ENCODE results near the gene SELENON. TPM values are rescaled to one million over a fixed set of nuclear protein-coding genes. Genes with fewer than 3 reads are reported as not detected.

Gene SELENON
- total RNA-seq, 1 donor from 2014 or later = 69.7 TPM

- no peak for DNase-seq (ENCODE audit: low spot score)
These were observed 5.7 kb upstream of the SELENON start for GRCh38 chr1:25794325-25794724.

DNA sequence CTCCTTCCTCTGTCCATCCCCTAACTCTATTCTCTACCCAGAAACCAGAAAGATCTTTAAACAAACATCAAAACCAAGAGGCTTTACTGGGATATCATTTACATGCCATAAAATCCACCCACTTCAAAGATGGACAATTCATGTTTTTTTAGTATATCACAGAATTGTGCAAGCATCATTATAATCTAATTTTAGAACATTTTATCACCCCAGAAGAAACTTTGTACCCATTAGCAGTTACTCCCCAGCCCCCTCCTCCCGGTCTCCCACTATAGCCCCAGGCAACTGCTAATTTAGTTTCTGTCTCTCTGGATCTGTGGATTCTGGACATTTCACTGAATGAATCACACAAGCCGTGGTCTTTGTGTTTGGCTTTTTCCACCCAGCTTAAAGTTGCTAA, 4.8 kb upstream of the SELENON start:
- no peak for DNase-seq (ENCODE audit: low spot score)

DNA sequence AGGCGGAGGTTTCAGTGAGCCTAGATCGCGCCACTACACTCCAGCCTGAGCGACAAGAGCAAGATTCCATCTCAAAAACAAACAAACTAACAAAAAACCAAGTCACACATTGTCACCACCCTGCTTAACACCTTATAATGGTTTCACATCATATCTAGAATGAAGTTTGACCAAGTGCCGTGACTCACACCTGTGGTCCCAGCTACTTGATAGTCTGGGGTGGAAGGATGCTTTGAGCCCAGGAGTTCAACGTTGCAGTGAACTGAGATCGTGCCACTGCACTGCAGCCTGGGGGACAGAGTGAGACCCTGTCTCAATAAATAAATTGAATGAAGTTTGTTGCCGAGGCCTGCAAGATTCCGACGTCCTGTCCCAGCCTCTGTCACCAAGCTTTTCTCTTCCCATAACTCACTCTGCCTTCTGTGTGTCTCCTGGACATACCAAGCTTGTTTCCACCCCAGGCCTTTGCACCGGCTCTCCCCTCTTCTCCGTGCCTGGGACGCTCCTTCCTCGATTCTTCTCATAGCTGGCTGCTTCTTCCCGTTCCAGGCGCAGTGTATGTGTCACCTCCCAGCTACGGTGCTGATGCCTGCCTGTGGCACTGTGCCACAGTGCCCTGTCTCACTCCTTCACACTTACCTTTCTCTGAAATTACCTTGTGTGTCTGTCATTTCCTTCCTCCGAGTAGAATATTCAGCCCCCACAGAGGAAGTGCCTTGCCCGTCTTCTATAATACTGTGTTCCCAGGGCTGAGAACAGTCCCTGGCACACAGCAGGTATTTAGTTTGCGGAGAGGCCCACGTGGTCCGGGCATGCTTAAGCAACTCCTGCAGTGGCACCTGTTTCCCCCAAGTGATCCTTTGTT, 3.8 kb upstream of the SELENON start:
- DNase-seq (ENCODE audit: low spot score) = no peak

DNA sequence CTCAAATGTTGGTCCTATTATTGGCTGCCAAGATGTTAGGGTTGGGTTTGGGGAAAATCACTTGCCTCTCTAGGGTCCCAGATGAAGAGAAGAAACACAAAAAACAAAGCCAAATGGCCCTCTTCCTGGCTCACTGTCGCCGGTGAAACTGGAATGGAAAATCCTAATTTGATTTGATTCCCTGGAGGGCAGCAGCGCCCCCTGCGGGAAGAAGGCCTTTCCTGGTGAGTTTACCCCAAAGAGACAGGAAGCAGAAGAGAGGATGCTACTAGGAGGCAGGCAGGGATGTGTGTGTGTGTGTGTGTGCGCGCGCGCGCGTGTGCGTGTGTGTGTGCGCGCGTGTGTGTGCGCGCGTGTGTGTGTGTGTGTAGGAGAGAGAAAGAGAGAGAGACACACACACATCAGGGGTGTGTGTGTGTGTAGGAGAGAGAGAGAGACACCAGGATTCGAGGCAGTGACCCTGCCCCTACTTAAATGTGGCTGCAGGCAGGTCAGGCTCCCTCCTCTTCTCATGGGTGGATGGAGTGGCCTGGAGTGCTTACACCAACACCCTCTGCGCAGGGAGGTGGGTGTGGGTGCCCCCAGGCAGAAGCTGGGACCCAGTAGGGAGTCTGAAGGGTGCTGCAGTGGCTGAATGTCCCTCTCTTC, 3.1 kb upstream of the SELENON start:
- peak; percentile 87 for DNase-seq (ENCODE audit: low spot score)

DNA sequence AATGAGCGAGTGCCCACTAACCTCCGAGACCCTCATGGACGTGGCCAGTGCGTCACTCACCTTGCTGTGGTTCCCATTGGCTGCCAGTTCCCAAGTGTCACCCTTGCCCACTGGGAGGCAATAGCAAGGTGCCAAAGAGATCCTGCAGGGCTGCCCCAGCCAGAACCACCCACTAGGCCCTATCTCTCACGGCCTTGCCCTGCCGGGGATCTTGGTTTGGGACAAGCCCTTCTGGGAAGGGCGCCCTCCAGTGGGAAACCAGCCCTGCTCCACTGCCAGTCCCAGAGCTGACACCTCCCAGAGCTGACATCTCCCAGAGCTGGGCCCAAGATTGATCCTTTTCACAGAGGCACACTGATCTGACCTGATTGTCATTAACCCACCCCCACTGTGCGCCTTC, 2.1 kb upstream of the SELENON start:
- no peak for DNase-seq (ENCODE audit: low spot score)

DNA sequence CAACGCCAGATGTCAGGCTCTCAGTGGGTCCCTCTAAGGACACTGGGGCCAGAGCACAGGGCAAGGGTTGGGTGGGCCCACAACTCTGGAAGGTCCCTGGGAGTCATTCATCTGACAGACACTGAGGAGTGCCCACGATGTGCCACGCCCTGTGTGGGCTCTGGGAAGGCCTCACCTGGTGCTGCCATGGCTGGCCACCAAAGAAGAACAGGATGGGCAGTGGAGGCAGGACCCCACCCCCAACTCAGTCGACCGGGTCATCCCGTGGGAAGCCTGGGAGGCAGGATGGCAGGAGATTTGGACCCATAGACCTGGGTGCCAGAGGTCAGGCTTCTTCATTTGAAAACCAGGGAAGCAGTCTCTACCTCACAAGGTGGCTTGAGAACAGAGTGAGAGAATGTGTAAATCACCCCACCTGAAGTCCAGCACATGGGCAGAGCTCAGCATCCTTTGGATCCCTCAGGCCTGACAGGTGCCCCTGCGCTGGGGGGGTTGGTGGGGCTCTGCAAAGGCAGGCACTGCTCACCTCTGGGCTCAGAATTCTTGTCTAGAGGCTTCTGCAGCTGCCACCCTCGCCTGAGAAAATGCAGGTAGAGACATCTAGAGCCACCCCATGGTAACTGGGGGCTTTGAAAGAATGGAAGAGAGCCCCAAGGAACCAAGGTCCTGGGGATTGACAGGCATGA, 1.2 kb upstream of the SELENON start:
- DNase-seq (ENCODE audit: low spot score) = no peak

- DNase-seq (ENCODE audit: low spot score) = no peak
These were observed 550 bp upstream of the SELENON start for GRCh38 chr1:25799352-25799934.

- DNase-seq (ENCODE audit: low spot score) = no peak
These were observed 847 bp downstream of the SELENON start for GRCh38 chr1:25800703-25801377.

- DNase-seq (ENCODE audit: low spot score) = no peak
These were observed 2.9 kb downstream of the SELENON start for GRCh38 chr1:25802915-25803314.

GRCh38 chr1:25803368-25803767, 3.4 kb downstream of the SELENON start:
- DNase-seq (ENCODE audit: low spot score) = no peak

DNA sequence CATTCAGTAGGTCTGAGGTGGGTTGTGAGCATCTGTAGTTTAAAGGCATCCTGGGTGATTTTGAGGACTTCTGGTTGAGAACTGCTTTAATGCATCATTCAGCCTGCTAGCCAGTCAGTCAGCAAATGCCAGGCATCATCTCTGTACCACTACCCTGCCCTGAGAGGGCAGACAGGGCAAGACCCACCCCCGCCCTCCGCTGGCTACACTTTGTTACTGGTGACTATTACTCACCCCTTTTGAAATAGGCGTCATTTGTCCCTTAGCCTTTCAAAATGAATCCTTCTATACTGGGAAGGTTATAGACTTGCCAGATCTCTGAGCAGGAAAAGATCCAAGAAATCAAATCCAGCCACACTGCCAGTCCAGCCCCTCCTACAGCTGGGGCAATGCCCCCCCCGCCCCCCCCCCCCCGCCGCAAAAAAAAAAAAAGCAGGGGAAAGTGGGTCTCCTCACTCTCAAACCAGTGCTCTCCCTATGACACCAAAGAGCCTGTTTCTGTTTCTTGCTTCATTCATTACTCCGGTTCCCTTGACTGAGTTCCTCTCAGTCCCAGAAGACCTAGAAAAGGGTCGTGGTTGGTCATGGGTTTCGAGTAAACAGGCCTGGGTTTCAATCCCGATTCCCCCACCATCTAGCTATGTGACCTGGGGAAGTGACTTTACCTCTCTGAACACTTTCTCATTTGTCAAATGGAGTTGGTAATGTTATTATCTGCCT, 4.4 kb downstream of the SELENON start:
- DNase-seq (ENCODE audit: low spot score) = no peak

GRCh38 chr1:25804964-25805862, 5.2 kb downstream of the SELENON start:
- DNase-seq (ENCODE audit: low spot score) = no peak

DNA sequence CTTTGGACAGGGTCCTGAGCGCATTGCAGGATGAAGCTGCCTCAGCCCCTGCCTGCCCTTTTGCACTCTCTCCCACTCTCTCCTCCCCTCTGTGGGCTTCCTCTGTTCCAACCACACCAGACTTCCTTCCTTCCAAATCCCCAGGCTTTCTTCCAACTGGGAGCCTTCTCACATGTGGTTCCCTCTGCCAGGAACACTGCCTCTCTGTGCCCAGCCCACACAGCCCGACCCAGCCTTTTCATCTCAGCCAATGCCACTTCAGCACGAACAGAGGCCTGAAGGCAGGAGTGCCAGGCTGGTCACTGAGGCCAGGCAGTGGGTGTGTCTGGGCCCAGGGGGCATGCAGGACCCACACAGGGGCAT, 5.9 kb downstream of the SELENON start:
- no peak for DNase-seq (ENCODE audit: low spot score)

GRCh38 chr1:25806418-25806817, 6.4 kb downstream of the SELENON start:
- DNase-seq (ENCODE audit: low spot score) = no peak

DNA sequence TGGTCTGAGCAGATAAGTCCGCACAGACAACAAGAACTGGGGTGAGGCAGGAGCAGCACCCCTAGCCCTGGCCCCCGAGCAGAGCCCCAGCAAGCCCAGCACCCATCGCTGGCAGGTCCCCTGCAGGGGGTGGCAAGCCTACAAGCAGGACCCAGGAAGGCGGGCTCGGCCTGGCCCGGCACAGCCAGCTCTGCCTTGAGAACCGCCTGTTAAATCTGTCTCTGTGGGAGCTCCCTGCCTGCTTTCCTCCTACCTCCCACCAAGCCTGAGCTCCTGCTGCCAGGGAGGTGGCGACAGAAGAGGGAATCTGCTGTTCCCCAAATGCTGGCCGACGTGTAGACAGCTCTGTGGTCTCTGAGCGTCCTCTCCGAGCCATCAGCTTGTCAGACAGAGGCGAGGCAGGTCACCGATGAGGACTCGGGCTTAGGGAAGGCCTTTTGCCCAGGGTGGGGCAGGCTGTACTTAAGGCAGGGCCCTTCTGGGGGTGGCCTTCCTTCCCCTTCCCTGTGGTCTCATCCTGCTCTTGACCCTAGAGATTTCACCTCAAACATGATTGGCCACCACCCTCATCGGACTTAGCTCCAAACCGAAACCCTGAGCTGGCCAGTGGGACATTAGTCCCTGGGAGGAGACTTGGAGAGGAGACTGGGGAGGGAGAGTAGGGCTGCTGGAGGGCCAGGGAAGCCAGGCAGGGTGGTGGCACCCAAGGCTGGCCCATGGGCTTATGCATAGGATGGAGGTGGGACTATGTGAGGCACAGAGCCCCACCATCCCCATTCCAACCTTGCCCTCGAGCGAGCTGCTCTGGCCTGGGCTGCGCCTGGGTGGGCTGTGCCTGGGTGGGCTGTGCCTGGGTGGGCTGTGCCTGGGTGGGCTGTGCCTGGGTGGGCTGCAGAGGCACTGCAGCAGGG, 7.7 kb downstream of the SELENON start:
- no peak for DNase-seq (ENCODE audit: low spot score)

DNA sequence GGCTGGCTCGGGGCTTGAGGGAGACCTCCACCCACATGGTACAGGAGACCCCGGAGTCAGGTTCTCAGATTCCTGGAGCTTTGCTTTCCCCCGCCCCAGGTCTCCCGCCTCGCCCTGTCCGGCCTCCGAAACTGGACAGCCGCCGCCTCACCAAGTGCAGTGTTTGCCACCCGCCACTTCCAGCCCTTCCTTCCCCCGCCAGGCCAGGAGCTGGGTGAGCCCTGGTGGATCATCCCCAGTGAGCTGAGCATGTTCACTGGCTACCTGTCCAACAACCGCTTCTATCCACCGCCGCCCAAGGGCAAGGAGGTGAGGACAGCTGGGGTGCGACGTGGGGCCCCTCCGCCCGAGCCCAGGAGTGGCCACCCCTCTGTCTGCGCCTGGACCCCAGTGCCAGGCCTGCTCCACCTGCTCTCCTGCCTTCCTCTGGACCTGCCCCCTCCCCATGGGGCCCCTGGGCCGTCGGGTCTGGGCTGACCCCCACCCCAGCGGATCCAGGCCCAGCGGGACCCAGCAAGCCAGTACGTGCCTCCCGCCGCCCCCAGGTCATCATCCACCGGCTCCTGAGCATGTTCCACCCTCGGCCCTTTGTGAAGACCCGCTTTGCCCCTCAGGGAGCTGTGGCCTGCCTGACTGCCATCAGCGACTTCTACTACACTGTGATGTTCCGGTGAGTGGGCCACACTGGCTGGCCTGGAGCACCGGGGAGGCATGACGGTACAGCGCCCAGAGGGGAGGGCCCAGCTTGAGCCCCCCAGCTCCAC, 8.7 kb downstream of the SELENON start:
- no peak for DNase-seq (ENCODE audit: low spot score)

DNA sequence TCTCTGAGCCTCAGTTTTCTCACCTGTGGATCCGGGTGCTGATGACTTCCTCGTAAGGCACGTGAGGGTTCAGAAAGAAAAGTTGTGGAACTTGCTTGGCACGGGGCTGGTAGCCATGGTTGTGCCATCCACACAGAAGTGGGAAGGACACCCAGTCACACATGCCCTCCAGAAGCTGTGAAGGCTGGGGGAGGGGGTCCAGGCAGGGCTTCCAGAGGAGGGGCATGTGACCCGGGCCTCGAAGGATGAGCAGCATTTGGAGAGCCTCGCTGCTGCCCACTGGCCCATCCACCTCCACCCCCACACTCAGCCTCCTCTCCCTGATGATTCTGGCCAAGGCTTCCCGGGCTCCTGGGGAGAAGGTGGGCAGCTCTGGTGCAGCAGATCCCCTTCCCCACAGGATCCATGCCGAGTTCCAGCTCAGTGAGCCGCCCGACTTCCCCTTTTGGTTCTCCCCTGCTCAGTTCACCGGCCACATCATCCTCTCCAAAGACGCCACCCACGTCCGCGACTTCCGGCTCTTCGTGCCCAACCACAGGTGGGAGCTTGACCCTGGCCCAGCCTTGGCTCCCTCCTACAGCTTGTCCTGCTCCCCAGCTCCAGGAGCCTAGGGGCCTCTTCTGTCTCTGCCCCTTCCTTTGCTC, 9.4 kb downstream of the SELENON start:
- DNase-seq (ENCODE audit: low spot score) = no peak

DNA sequence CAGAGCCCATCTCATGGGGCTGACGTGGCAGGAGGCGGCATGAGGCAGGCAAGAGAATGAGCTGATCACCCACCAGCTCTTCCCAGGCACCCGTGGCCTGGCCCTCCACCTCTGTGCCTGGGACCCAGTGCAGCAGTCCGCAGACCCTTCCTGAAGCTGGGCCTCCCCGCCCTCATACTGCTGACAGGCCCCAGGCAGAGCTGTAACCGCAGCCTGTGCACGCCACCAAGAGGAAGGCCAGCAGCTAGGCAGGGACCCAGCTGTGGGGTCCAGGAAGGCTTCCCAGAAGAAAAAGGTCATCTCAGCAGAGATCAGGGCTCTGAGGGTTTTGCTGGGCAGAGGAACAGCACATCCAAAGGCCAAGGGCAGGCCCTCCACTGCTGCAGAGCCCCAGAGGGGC, 9.9 kb downstream of the SELENON start:
- no peak for DNase-seq (ENCODE audit: low spot score)
